H1 (cell line): ENCODE data around the gene PROCR.

Experiments
- ATF2 ChIP-seq: IDR thresholded peaks from 2 replicates; pipeline ENCODE4 v1.6.1; 2012; ENCODE audit warnings: low read length, inconsistent platforms
- CBX8 ChIP-seq: fragments of 300-800, 300-1000 bp; sonication (generic); IDR thresholded peaks from 2 replicates; pipeline ENCODE4 v1.7.1; 2016; ENCODE audit warnings: low read depth, low read length, borderline replicate concordance
- CEBPB ChIP-seq: IDR thresholded peaks from 2 replicates; pipeline ENCODE4 v1.6.1; 2012; ENCODE audit warnings: low read depth, low read length
- CREB1 ChIP-seq: IDR thresholded peaks from 2 replicates; pipeline ENCODE4 v1.6.1; 2012; ENCODE audit warnings: inconsistent platforms
- EZH2 ChIP-seq: fragments of 200-600 bp; sonication (generic); IDR thresholded peaks from 2 replicates; pipeline ENCODE4 v1.7.1; 2012; ENCODE audit warnings: low read depth, mild to moderate bottlenecking, moderate library complexity, low read length, inconsistent platforms; ENCODE audit not compliant: severe bottlenecking
- HDAC6 ChIP-seq: IDR thresholded peaks from one replicate; pipeline ENCODE4 v1.7.1; 2012; ENCODE audit warnings: low read depth, mild to moderate bottlenecking, inconsistent platforms, low read length, moderate library complexity
- POLR2A ChIP-seq, 2 experiments: IDR thresholded peaks; 1 replicate in 1 of 2; 2 replicates in 1 of 2; pipeline ENCODE4 v1.6.1; 2011; ENCODE audit warnings: low read depth in 2 of 2, low read length in 2 of 2, mild to moderate bottlenecking in 2 of 2; ENCODE audit errors: control extremely low read depth in 1 of 2
- POLR2AphosphoS5 ChIP-seq: IDR thresholded peaks from 2 replicates; pipeline ENCODE4 v1.6.1; 2011; ENCODE audit warnings: low read depth, low read length
- RXRA ChIP-seq: IDR thresholded peaks from 2 replicates; pipeline ENCODE4 v1.6.1; 2011; ENCODE audit warnings: low read depth, mild to moderate bottlenecking, low read length, moderate library complexity; ENCODE audit not compliant: insufficient read depth
- TF ChIP-seq, protein P1 (sequence below), 3 experiments: IDR thresholded peaks; 1 replicate in 2 of 3; 2 replicates in 1 of 3; pipeline versions ENCODE4 v1.5.1 to v1.6.1; 2011; ENCODE audit warnings: low read length in 3 of 3, mild to moderate bottlenecking in 3 of 3, inconsistent platforms in 2 of 3, low read depth in 1 of 3, moderate library complexity in 1 of 3; ENCODE audit not compliant: insufficient read depth in 1 of 3; ENCODE audit errors: control extremely low read depth in 1 of 3

GRCh38 chr20:35226126-35226883, 54.4 kb downstream of the PROCR start, which contains the start of gene MMP24:
- TF ChIP-seq, protein P1, sequence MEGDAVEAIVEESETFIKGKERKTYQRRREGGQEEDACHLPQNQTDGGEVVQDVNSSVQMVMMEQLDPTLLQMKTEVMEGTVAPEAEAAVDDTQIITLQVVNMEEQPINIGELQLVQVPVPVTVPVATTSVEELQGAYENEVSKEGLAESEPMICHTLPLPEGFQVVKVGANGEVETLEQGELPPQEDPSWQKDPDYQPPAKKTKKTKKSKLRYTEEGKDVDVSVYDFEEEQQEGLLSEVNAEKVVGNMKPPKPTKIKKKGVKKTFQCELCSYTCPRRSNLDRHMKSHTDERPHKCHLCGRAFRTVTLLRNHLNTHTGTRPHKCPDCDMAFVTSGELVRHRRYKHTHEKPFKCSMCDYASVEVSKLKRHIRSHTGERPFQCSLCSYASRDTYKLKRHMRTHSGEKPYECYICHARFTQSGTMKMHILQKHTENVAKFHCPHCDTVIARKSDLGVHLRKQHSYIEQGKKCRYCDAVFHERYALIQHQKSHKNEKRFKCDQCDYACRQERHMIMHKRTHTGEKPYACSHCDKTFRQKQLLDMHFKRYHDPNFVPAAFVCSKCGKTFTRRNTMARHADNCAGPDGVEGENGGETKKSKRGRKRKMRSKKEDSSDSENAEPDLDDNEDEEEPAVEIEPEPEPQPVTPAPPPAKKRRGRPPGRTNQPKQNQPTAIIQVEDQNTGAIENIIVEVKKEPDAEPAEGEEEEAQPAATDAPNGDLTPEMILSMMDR (IDR thresholded peaks at IDR 0.05; ENCODE audit: control extremely low read depth in 1 of 3, insufficient read depth in 1 of 3, low read depth in 1 of 3, low read length in 3 of 3), result no peak
- TF ChIP-seq HDAC6, result no peak
- peak; percentile 14 for TF ChIP-seq EZH2
- no peak for TF ChIP-seq POLR2A (IDR thresholded peaks at IDR 0.05; ENCODE audit: control extremely low read depth in 1 of 2, low read depth in 2 of 2, low read length in 2 of 2)
- no peak for TF ChIP-seq CBX8
- TF ChIP-seq RXRA, result no peak
- no peak for TF ChIP-seq ATF2
- no peak for TF ChIP-seq POLR2AphosphoS5
- no peak for TF ChIP-seq CEBPB
- no peak for TF ChIP-seq CREB1
